Right cardiac atrium (tissue), 5 donors: ENCODE measurements around the gene CDYL. TPM values are rescaled to one million over a fixed set of nuclear protein-coding genes. Genes with fewer than 3 reads are reported as not detected.

Experiments
- ATAC-seq, 2 donors: fragments of 200-7000 bp; cut with Tn5 transposase; one replicate each; pipeline versions ENCODE4 v1.8.0 to v1.9.1; 2020; ENCODE audit warnings: moderate library complexity in 2 of 2, mild to moderate bottlenecking in 1 of 2
- DNase-seq, 3 donors: peaks; one replicate each; pipeline ENCODE4 v3.0.0-alpha.2; 2020
- H3K27ac ChIP-seq: one replicate; pipeline ENCODE4 v1.5.1; 2013; ENCODE audit warnings: mild to moderate bottlenecking, low read length, control low read depth, moderate library complexity
- H3K27me3 ChIP-seq: one replicate; pipeline ENCODE4 v1.6.1; 2013; ENCODE audit not compliant: control insufficient read depth, insufficient read depth
- H3K4me1 ChIP-seq: one replicate; pipeline ENCODE4 v1.6.1; 2013; ENCODE audit warnings: low read length; ENCODE audit not compliant: control insufficient read depth, insufficient read depth
- H3K4me3 ChIP-seq: one replicate; pipeline ENCODE4 v1.5.1; 2013; ENCODE audit warnings: low read length, control low read depth
- H3K9me3 ChIP-seq: one replicate; pipeline ENCODE4 v1.6.1; 2013; ENCODE audit warnings: low read length; ENCODE audit not compliant: control insufficient read depth
- WGBS: extraction: QIAGEN DNeasy Blood & Tissue Kit; methylation state at CpG from one replicate; pipeline ENCODE4 v1.1.7; 2013; 5-methylcytosine and 5-hydroxymethylcytosine counted together
- intact Hi-C, 4 donors: fragments of 100-400 bp; cut with DNase I; formaldehyde crosslinking; loops; one replicate each; pipeline versions ENCODE4 v1.11.0 to v1.14.0; 2022 to 2023
- polyA plus RNA-seq: library from polyadenylated mRNA; stranded (reverse); fragments of 200-250 nt; gene quantifications from one replicate; pipeline ENCODE4 v1.2.3, GENCODE V29; 2013
- total RNA-seq, 4 donors: library from RNA; stranded (reverse); fragmentation: NEBNext Ultra II Directional; extraction: Animal tissue kit (Norgen Biotek cat#: 25700); gene quantifications; one replicate each; pipeline ENCODE4 v1.2.1, GENCODE V29; 2021
- donor health status: healthy with polysubstance abuse.
- donor health status: DM: no; HTN: yes; CAD: no.
- donor health status: DM: no; HTN: no; CAD: no.
- donor health status: DM: no; HTN: yes; CAD: no; lungs with severe emphysema.
- donor health status: DM: yes; HTN: yes; CAD: no.

Gene CDYL
- total and polyA plus RNA-seq, 5 donors = 6.0 to 42.0 (median 36.1) TPM

DNA sequence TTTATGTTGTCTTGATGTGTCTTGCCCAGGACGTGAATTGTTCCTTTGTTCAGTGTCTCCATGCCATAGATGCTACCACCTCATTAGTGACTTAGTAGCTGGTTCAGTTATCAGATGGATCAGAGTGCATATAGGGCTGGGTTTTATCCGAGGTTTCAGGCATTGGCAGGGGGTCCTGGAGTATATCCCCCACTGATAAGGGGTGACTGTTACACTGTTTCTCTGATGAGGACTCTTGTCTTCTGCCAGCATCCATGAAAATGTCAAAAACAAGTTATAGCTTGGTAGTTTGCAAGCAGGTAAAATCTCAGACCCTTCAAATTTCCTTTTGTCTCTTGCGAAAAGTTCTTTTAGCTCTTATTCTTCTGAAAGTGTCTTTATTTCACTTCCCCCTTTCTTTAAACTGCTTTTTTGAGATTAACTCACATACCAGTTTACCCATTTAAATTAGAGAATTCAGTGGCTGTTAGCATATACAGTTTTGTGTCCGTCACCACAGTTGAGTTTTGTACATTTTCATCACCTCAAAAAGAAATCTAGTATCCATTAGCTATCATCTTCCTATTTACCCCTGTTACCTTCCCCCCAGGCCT lies 109.2 kb downstream of the CDYL start:
- H3K27ac ChIP-seq = no peak overlapping the region
- H3K4me3 ChIP-seq = no peak overlapping the region
- ATAC-seq (no peak), DNase-seq (no peak)
- H3K9me3 ChIP-seq = no peaks in the 10 kb centered on the region
- WGBS = 80% methylated on average over 4 of the region's 4 CpGs
- H3K4me1 ChIP-seq = no peaks in the 10 kb centered on the region
- intact Hi-C loops = no loop called here
- H3K27me3 ChIP-seq = no peaks in the 10 kb centered on the region

DNA sequence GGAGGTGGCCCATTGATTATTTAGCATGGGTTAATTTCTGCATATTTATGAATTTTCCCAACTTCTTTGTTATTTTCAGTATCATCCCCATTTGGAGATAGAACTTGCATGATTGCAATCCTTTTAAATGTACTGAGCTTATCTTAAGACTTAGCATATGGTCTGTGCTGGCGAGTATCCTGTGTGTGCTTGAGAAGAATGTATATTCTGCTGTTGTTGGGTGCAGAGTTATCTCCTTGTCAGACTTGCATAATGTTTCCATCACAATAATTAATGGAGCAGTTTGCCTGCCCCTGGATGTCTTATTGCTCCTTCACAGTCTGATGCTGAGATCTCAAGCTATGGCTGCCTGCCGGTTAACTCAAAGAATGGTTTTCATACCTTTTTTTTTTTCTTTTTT lies 112.6 kb downstream of the CDYL start:
- H3K9me3 ChIP-seq = no peaks in the 10 kb centered on the region
- ATAC-seq = no peak
- no peak overlapping the region for H3K27ac ChIP-seq
- no peaks in the 10 kb centered on the region for H3K27me3 ChIP-seq
- H3K4me1 ChIP-seq = no peaks in the 10 kb centered on the region
- no peak overlapping the region for H3K4me3 ChIP-seq
- 82% methylated on average over 2 of the region's 2 CpGs for WGBS
- intact Hi-C loops = no loop called here
- no peak for DNase-seq

DNA sequence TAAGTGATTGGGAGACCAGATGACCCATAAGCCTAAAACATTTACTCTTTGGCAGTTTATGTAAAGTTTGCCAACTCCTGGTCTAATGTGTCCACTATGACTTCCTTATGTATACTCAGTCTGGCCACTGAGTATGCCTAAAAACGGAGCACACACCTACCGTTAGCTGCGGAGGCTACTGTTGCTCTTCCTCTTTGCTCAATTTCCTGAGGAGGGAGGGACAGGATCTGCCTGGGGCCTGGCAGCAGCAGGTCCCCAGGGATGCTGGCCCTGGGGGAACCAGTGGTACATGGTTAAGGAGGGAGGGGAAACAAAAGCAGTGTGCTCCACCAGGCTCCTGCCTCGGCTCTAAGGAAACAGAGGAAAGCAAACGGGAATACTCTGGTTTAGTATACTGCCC lies 113.5 kb downstream of the CDYL start:
- no peaks in the 10 kb centered on the region for H3K9me3 ChIP-seq
- WGBS = 52% methylated on average over 5 of the region's 5 CpGs
- H3K27me3 ChIP-seq = no peaks in the 10 kb centered on the region
- ATAC-seq (peak; percentile 24 to 84), DNase-seq (peak in 1 of 3 donors; percentile 54)
- H3K4me3 ChIP-seq = no peak overlapping the region
- no peak overlapping the region for H3K27ac ChIP-seq
- H3K4me1 ChIP-seq = no peaks in the 10 kb centered on the region
- intact Hi-C loops = no loop called here

DNA sequence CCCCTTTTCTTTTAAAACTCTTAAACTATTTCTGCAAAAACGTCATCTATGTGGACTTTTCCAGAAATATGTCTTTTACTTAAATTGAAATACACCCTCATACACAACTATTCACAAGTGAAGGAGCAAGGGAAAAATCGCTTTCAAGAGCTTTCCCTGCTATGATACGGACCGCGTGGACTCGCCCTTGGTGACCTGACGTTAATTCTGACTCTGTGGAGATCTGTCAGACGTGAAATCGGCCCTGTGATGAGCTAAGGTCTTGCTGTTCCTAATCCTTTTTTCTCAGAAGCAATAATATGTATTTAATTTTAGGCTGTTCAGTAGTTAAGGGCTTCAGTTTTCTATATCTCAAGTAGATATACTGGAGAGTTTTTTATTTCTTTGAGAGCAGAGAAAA lies 114.0 kb downstream of the CDYL start:
- no peak overlapping the region for H3K27ac ChIP-seq
- intact Hi-C loops = no loop called here
- H3K4me3 ChIP-seq = no peak overlapping the region
- WGBS = 93% methylated on average over 9 of the region's 9 CpGs
- no peaks in the 10 kb centered on the region for H3K27me3 ChIP-seq
- DNase-seq = no peak
- ATAC-seq = no peak
- no peaks in the 10 kb centered on the region for H3K9me3 ChIP-seq
- no peaks in the 10 kb centered on the region for H3K4me1 ChIP-seq

DNA sequence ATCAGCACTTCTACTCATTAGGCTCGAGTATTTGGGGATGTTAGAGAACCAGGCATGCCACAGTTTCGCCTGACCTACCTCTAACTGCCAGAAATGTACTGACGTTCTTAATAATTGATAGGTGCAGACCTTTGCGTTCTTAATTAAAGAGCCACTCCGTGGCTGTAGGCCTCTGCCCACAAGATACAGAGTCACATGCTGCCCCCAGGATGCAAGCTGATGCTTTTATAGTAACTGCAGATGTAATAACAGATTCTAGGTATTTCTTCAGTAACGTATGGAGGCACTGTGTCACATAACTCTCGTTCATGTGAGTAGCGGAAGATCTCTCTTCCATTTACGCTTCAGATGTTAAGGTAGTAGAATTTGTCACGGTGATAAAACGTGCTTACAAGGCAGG lies 114.4 kb downstream of the CDYL start:
- WGBS = 94% methylated on average over 11 of the region's 11 CpGs
- no peak overlapping the region for H3K27ac ChIP-seq
- H3K4me1 ChIP-seq = no peaks in the 10 kb centered on the region
- H3K9me3 ChIP-seq = no peaks in the 10 kb centered on the region
- no peak for DNase-seq
- no peak for ATAC-seq
- no peak overlapping the region for H3K4me3 ChIP-seq
- intact Hi-C loops = no loop called here
- no peaks in the 10 kb centered on the region for H3K27me3 ChIP-seq

DNA sequence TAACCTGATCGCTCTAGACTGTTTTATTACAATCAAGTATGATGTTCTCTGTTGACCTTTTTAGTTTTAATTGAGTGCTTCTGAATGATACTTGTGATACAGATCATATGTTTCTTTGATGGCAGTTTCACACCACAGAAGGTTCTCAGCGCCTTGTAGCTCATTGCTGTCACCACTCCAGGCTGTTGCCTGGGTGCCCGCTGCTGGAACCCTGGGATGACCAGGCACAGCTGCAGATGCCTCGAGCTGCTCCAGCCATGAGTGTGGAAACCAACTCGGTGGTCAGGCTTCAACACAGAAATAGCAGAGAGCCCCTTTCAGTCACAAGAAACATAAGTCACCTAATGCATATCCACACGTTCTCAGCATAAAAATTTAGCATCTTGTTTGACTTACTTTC lies 114.9 kb downstream of the CDYL start:
- 84% methylated on average over 6 of the region's 6 CpGs for WGBS
- no peak for DNase-seq
- no peak overlapping the region for H3K4me3 ChIP-seq

DNA sequence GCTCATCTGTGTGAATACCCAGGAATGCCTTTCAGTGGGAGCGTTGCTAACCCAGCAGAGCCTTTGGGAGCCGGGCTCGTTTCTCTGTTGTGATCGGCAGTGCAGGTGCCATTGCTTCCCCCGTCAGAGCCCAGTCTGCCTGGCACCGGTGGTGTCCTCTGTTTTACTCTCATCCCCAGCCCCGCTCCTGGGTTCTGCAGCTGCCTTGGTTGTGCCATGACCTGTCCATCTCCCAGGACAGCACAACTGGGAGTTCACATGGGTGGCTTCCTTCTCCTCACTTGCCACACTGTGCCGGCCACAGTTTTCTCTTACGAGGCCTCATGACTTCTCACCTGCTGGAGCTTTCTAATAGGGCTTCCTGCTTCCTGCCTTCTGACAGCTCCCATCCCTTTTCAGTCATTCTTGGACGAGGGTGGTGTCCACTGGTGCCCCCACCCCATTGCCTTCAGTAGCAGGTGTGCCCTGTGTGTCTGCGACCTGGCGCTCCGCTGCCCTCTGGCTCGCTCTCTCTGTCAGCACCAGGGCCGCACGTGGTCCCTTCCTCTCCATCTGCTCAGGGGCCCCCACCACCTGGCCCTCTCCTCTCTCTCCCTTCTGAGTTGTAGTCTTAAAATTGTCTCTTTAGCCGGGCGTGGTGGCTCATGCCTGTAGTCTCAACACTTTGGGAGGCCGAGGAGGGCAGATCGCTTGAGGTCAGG lies 116.7 kb downstream of the CDYL start:
- no peaks in the 10 kb centered on the region for H3K27me3 ChIP-seq

More for the DNA sequence above, 114.9 kb downstream of the CDYL start:
- Histone ChIP-seq H3K27ac (no peak overlapping the region), H3K4me1 (no peaks in the 10 kb centered on the region), H3K9me3 (no peaks in the 10 kb centered on the region), H3K27me3 (no peaks in the 10 kb centered on the region)
- ATAC-seq = no peak
- intact Hi-C loops = no loop called here

DNA sequence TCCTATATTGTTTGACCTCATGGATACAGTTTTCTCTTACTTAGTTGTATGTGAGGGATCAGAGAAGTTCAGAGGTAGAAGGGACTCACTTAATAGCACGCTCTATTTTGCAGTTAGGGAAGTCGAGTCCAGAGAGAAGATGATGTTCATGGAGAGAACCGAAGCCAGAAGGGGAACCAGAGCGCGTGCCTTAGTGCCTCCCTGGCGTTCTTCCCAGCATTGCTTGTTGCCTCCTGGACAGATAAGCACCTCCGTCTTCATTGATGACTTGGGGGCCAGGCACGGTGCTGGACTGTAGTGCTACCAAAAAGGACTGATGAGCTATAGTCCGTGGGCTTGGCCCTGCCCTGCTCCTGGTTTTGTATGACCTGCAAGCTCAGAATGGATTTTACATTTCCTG lies 117.8 kb downstream of the CDYL start:
- Histone ChIP-seq H3K4me3 (no peak overlapping the region), H3K9me3 (no peaks in the 10 kb centered on the region), H3K27ac (no peak overlapping the region), H3K27me3 (no peaks in the 10 kb centered on the region), H3K4me1 (no peaks in the 10 kb centered on the region)
- WGBS = 92% methylated on average over 9 of the region's 9 CpGs
- DNase-seq (peak in 1 of 3 donors; percentile 32), ATAC-seq (no peak)
- intact Hi-C loops = no loop called here

More for the DNA sequence above, 116.7 kb downstream of the CDYL start:
- Histone ChIP-seq H3K27ac (no peak overlapping the region), H3K9me3 (no peaks in the 10 kb centered on the region), H3K4me3 (no peak overlapping the region), H3K4me1 (no peaks in the 10 kb centered on the region)
- DNase-seq = no peak
- intact Hi-C loops = no loop called here
- 93% methylated on average over 20 of the region's 20 CpGs for WGBS
- ATAC-seq = no peak

DNA sequence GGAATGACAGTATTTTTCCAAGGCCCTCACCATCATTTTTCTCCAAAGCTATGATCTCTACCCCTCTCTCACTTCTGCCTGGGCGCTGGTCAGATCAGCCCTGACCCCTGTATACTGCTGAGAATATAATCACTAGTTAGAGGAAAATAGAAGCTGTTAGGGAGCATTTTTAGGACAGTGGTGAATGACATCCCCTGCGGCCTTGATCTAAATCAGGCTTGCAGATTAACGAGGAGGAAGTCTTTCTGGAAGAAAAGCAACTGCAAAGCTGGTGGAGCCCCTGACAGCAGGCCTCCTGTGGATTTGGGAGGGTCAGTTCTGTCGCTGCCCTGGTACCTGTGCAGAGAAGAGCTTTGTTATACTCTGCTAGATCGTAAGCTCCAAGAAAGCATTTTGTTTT lies 119.8 kb downstream of the CDYL start:
- 75% methylated on average over 5 of the region's 5 CpGs for WGBS
- intact Hi-C loops = no loop called here
- ATAC-seq = no peak
- Histone ChIP-seq H3K27me3 (no peaks in the 10 kb centered on the region), H3K4me1 (no peaks in the 10 kb centered on the region), H3K27ac (no peak overlapping the region), H3K4me3 (no peak overlapping the region), H3K9me3 (no peaks in the 10 kb centered on the region)
- DNase-seq = no peak

DNA sequence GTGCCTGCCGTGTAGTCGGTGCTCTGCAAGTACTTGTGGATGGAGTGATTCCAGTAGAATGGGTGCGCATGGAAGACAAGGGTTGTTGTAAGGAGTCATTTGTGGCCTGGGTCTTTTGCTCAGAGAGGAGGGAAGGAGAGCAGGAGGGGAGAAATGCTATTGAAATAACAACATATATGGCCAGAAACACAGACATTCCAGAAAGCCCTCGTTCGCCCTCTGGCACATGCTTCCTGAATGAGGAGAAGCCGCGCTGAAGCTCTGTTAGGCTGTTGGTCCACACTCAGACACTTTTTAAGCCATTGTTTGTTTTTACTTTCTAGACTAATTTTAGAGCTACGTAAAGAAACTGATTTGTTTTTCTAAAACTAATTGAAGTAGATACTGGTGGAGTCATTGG lies 120.2 kb downstream of the CDYL start:
- ATAC-seq = no peak
- H3K4me1 ChIP-seq = no peaks in the 10 kb centered on the region

DNA sequence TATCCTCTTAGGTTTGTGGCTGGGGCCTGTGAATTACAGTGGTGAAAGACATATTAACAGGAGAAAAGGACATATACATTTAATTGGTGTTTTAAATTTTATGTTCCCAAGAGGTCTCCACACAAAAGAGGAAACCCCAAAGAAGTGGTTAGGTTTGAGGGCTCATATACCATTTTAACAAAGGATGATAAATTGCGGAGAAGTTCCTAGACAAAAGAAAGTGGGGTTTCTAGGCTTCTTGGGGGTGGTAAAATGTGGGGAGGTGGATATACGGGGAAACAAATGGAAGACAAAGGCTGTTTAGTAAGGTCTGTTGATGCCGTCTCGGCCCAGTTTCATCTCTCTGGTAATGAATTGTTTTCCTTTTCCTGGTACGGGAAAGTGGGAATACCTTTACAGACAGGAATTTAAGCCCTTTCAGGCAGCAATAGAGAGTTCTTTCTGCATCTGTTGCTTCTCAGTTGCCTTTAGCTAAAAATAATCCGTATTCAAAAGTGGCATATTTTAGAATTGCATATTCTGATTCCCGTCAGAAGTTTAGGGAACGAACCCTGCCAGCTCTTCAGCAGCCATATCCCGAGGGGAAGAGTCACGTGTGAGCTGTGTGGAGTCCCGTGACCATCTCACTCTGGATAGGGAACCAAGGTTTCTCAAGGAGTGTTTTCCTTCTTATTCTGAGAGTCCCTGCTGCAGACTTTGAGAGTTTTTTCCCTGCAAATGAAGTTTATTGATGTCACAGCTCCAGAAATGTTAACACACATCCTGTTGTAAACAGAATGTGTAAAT lies 123.2 kb downstream of the CDYL start:
- Histone ChIP-seq H3K9me3 (no peaks in the 10 kb centered on the region), H3K27me3 (no peaks in the 10 kb centered on the region), H3K4me3 (no peak overlapping the region), H3K27ac (no peak overlapping the region), H3K4me1 (no peaks in the 10 kb centered on the region)
- intact Hi-C loops = no loop called here
- no peak for ATAC-seq
- DNase-seq = no peak
- 92% methylated on average over 11 of the region's 11 CpGs for WGBS

More for the DNA sequence above, 120.2 kb downstream of the CDYL start:
- Histone ChIP-seq H3K4me3 (no peak overlapping the region), H3K27ac (no peak overlapping the region), H3K9me3 (no peaks in the 10 kb centered on the region), H3K27me3 (no peaks in the 10 kb centered on the region)
- intact Hi-C loops = no loop called here
- 95% methylated on average over 8 of the region's 8 CpGs for WGBS
- DNase-seq = no peak
